Measurements from ENCODE around the gene CYB561.
A peak's percentile ranks its signal among the peaks of the same experiment; 100 is the strongest.

Gene CYB561

DNA sequence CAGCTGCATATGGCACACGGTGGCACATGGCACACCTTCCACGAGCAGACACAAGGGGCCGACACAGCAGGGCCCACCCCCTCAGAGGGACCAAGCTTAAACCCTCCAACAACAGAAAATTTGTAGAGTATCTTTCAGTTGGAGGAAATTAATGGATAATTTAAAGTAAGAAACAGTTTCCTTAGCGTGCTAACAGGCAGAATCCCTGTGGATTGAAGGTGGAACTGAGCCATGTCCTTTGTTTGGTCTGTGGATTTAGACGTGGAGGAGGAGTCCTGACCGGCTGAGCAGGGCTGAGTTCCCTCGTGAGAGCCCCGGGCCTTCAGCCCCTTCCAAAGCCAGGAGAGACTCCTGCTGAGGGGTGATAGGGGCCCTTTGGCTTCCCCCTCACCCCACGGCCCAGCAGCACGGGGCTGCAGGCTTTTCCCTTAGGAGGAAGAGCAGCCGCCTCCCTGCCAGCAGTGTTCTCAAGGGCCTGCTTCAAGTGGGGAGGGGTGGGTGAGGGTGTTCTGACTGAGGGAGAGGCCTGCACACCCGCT lies 1.4 kb upstream of the CYB561 start:
- TF ChIP-seq, protein P1, sequence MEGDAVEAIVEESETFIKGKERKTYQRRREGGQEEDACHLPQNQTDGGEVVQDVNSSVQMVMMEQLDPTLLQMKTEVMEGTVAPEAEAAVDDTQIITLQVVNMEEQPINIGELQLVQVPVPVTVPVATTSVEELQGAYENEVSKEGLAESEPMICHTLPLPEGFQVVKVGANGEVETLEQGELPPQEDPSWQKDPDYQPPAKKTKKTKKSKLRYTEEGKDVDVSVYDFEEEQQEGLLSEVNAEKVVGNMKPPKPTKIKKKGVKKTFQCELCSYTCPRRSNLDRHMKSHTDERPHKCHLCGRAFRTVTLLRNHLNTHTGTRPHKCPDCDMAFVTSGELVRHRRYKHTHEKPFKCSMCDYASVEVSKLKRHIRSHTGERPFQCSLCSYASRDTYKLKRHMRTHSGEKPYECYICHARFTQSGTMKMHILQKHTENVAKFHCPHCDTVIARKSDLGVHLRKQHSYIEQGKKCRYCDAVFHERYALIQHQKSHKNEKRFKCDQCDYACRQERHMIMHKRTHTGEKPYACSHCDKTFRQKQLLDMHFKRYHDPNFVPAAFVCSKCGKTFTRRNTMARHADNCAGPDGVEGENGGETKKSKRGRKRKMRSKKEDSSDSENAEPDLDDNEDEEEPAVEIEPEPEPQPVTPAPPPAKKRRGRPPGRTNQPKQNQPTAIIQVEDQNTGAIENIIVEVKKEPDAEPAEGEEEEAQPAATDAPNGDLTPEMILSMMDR (IDR thresholded peaks at IDR 0.05; ENCODE audit: extremely low read depth, missing control alignments): no peak
- DNase-seq (ENCODE audit: low spot score): no peak

DNA sequence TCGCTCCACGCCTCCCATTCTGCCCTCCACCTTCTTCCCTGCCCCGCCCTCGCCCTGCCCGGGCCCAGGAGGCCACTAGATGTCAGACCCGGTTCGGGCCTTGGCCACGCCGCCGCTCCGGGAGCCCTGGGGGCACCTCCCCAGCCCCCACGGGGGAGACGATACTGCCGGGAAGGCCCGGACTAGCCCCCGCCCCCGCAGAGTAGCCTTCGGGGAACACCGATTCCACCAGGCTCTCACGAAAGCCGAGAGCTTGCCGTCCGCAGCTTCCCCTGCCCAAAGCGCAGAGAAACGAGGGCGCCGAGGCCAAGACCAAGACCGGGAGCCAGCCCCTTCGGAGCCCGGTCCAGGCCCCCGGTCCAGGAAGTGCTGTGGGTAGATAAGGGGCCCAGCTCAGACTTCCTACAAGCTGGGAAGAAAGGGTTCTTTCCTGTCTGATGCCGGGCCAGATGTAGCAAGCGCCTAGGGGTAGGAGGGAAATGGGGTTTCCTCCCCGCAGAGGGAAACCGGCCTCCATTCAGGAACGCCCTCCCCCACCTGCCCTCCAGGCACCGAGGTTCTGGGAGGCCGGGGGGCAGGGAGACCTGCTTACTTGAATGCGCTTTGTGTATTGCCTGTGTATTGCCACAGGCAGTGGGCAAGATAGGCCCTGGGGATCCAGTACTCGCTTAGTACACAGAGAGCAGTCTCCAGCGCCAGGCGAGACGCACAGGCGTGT lies 806 bp upstream of the CYB561 start:
- DNase-seq (ENCODE audit: low spot score): peak; percentile 84
- TF ChIP-seq, protein P1 (IDR thresholded peaks at IDR 0.05; ENCODE audit: extremely low read depth, missing control alignments): no peak

DNA sequence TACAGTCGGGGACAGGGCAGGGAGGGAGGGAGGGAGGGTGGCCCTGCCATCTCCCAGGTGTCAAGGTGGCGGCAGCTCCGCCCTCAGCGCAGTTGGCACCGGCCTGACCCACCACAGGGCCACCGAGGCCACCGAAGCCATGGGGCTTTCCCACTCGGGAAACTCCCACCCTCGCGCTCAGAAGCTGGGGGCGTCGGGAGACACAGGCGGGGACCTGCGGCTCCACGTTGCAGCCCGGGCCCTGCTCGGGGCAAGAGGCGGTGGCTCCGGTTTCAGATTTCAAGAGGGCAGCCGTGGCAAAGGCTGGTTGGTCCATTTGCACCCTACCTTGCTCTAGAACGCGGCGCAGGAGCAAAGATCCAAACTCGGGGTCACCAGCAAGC lies 544 bp downstream of the CYB561 start:
- TF ChIP-seq, protein P1 (IDR thresholded peaks at IDR 0.05; ENCODE audit: extremely low read depth, missing control alignments): no peak
- peak; percentile 78 for DNase-seq (ENCODE audit: low spot score)

DNA sequence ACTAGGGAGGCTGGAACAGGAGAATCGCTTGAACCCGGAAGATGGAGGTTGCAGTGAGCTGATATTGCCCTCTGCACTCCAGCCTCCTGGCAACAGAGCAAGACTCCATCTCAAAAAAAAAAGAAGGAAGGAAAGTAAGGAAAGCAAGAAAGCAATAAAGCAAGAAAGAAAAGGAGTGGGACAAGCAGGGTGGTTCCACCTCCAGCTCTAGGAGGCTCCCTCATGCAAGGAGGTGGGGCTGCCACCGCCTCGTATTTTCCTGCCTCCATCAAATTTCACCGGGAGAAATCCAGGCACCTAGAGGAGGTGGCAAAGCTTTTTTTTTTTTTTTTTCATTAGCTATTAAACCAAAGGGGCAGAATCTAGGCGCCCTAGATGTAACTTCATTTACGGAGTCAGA lies 1.0 kb downstream of the CYB561 start:
- TF ChIP-seq, protein P1 (IDR thresholded peaks at IDR 0.05; ENCODE audit: extremely low read depth, missing control alignments): no peak
- no peak for DNase-seq (ENCODE audit: low spot score)

DNA sequence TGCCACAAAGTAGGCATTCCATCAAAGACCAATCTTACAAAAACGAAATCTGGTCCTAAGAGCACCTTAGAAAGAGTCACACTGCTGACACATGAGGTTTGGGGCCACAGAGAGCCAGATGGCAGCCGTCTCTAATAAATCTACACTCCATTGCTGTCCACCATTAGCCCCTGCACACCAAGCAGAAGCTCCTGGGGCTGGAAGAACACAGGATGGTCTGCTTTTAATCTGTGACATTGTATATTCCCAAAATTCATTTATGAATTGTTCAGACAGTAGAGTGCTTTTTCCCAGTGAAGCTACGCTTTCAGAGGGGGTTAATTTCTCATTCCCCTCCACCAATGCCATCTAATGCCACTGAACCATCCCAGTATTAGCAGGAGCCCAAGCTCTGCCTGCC lies 1.6 kb downstream of the CYB561 start:
- TF ChIP-seq, protein P1 (IDR thresholded peaks at IDR 0.05; ENCODE audit: extremely low read depth, missing control alignments): no peak
- no peak for DNase-seq (ENCODE audit: low spot score)

DNA sequence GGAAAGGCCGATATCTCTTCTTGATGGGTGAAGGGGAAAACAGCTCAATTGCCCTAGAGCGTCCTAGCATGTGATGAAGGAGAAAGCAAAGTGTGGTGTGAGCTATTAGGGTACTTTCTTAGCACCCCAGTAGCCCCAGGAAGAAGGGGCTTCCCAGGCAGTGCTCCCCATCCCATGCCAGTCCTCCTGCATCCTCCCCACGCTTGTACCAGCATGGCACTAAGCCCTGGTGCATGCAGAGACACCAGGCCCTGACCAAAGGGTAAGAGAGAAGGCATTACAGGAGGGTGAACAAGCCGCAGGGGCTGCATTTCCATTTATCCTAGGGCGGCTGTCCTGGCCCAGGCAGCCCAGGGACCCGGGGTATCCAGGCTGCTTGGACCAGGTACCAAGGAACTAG lies 3.1 kb downstream of the CYB561 start:
- DNase-seq (ENCODE audit: low spot score): no peak
- TF ChIP-seq, protein P1 (IDR thresholded peaks at IDR 0.05; ENCODE audit: extremely low read depth, missing control alignments): no peak

DNA sequence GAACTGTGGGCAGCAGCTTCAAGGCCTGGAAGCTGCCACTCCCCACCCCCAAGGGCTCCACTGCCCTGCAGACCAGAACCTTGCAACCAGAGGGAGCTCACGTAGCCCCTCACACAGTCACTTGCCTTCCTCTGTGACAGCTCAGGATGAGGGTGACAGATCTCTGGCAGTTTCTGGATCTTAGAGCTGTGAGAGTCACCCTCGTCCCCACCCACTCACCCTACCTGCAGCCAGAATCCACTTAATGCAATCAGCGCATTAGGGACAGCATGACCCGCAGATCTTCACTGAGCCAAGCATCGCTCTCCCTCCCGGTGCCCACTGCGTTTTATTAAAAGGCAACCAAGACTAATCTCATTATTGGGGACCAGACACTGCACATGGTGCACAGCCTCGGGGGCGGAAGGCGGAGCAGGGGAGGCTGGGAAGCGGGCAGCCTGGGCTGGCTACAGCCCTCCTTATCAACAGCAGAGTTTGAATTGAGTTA lies 3.5 kb downstream of the CYB561 start:
- TF ChIP-seq, protein P1 (IDR thresholded peaks at IDR 0.05; ENCODE audit: extremely low read depth, missing control alignments): no peak
- DNase-seq (ENCODE audit: low spot score): peak; percentile 65

All from GM20000 (cell line).